GM18520 (cell line): ENCODE results near the gene DOCK3.
"Not testable (repeated sequence)": the region's sequence is repeated elsewhere in the genome, so short reads cannot be mapped to it uniquely, and the experiment has no call there.

Experiments used
- ATAC-seq: cut with Tn5 transposase; IDR thresholded peaks from one replicate; pipeline ENCODE4 v1.9.1; 2021; ENCODE audit not compliant: unreplicated experiment

DOCK3 gene

GRCh38 chr3:50971487-50971924 lies 296.8 kb downstream of the DOCK3 start:
- no peak for ATAC-seq

- ATAC-seq, result no peak
Observed at GRCh38 chr3:50972029-50972428, 297.3 kb downstream of the DOCK3 start.

GRCh38 chr3:50978586-50978985 lies 303.9 kb downstream of the DOCK3 start:
- ATAC-seq, result not testable (repeated sequence)

GRCh38 chr3:50978991-50979667 lies 304.4 kb downstream of the DOCK3 start:
- no peak for ATAC-seq

- ATAC-seq, result no peak
Observed at GRCh38 chr3:50982540-50983325, 308.0 kb downstream of the DOCK3 start.

- no peak for ATAC-seq
Observed at GRCh38 chr3:50983887-50984286, 309.2 kb downstream of the DOCK3 start.

- ATAC-seq, result no peak
Observed at GRCh38 chr3:50985893-50986292, 311.2 kb downstream of the DOCK3 start.

GRCh38 chr3:50986726-50987125 lies 312.0 kb downstream of the DOCK3 start:
- ATAC-seq, result no peak

- ATAC-seq, result no peak
Observed at GRCh38 chr3:50994537-50994936, 319.8 kb downstream of the DOCK3 start.

GRCh38 chr3:50995085-50995824 lies 320.5 kb downstream of the DOCK3 start:
- ATAC-seq, result no peak

GRCh38 chr3:51002495-51002894 lies 327.8 kb downstream of the DOCK3 start:
- no peak for ATAC-seq

GRCh38 chr3:51004235-51004634 lies 329.5 kb downstream of the DOCK3 start:
- ATAC-seq, result no peak

GRCh38 chr3:51024121-51024520 lies 349.4 kb downstream of the DOCK3 start:
- no peak for ATAC-seq

GRCh38 chr3:51024765-51025632 lies 350.3 kb downstream of the DOCK3 start:
- ATAC-seq, result no peak

- ATAC-seq, result no peak
Observed at GRCh38 chr3:51031666-51032065, 356.9 kb downstream of the DOCK3 start.

- ATAC-seq, result no peak
Observed at GRCh38 chr3:51035630-51036029, 360.9 kb downstream of the DOCK3 start.

GRCh38 chr3:51044982-51045381 lies 370.3 kb downstream of the DOCK3 start:
- no peak for ATAC-seq

- ATAC-seq, result no peak
Observed at GRCh38 chr3:51052562-51052961, 377.8 kb downstream of the DOCK3 start.

GRCh38 chr3:51057121-51057520 lies 382.4 kb downstream of the DOCK3 start:
- ATAC-seq, result no peak

- ATAC-seq, result no peak
Observed at GRCh38 chr3:51063053-51063452, 388.3 kb downstream of the DOCK3 start.
